HG02840 (cell line): ENCODE data around the gene NTF3.
"Not testable (repeated sequence)": the region's sequence is repeated elsewhere in the genome, so short reads cannot be mapped to it uniquely, and the experiment has no call there.

ENCODE experiments used
- ATAC-seq: cut with Tn5 transposase; IDR thresholded peaks from one replicate; pipeline ENCODE4 v1.9.1; 2021; ENCODE audit warnings: mild to moderate bottlenecking, moderate library complexity, moderate number of reproducible peaks; ENCODE audit not compliant: unreplicated experiment, low FRiP score

Gene NTF3

GRCh38 chr12:5524116-5524768, 92.3 kb downstream of the NTF3 start:
- ATAC-seq = no peak

- ATAC-seq = no peak
Measured at GRCh38 chr12:5524769-5525436, 93.0 kb downstream of the NTF3 start.

GRCh38 chr12:5525783-5526367, 94.0 kb downstream of the NTF3 start:
- ATAC-seq = no peak

- no peak for ATAC-seq
Measured at GRCh38 chr12:5533368-5533767, 101.5 kb downstream of the NTF3 start.

- no peak for ATAC-seq
Measured at GRCh38 chr12:5534426-5535199, 102.7 kb downstream of the NTF3 start.

- ATAC-seq = no peak
Measured at GRCh38 chr12:5535541-5535940, 103.6 kb downstream of the NTF3 start.

GRCh38 chr12:5537026-5537615, 105.2 kb downstream of the NTF3 start:
- not testable (repeated sequence) for ATAC-seq

- no peak for ATAC-seq
Measured at GRCh38 chr12:5537771-5538170, 105.9 kb downstream of the NTF3 start.
